Left lung (tissue), 10 donors: Measurements from ENCODE around the gene EXOC7. TPM values are rescaled to one million over a fixed set of nuclear protein-coding genes. Genes with fewer than 3 reads are reported as not detected.

Source experiments
- ATAC-seq: fragments of 200-7000 bp; cut with Tn5 transposase; one replicate; pipeline ENCODE4 v1.9.1; 2020; ENCODE audit warnings: moderate library complexity
- DNase-seq, 4 donors: peaks; one replicate each; pipeline ENCODE4 v3.0.0-alpha.2; 2013 to 2020
- H3K27ac ChIP-seq, 2 donors: fragments of 200-600 bp; sonication (generic) in 1 of 2; one replicate each; pipeline versions ENCODE4 v1.5.0 to v1.8.0; 2020 to 2021
- H3K27me3 ChIP-seq, 2 donors: fragments of 200-600 bp; sonication (generic) in 1 of 2; one replicate each; pipeline versions ENCODE4 v1.5.0 to v1.8.0; 2020 to 2021
- H3K36me3 ChIP-seq, 2 donors: fragments of 200-600 bp; sonication (generic) in 1 of 2; one replicate each; pipeline versions ENCODE4 v1.5.0 to v1.8.0; 2020 to 2021
- H3K4me1 ChIP-seq, 2 donors: fragments of 200-600 bp; one replicate each; pipeline ENCODE4 v1.8.0; 2021
- H3K4me3 ChIP-seq, 2 donors: fragments of 200-600 bp; sonication (generic) in 1 of 2; one replicate each; pipeline versions ENCODE4 v1.5.0 to v1.8.0; 2020 to 2021; ENCODE audit warnings: mild to moderate bottlenecking in 1 of 2
- H3K9me3 ChIP-seq, 2 donors: fragments of 200-600 bp; sonication (generic) in 1 of 2; one replicate each; pipeline versions ENCODE4 v1.5.0 to v1.8.0; 2020 to 2021
- intact Hi-C, 2 donors: fragments of 100-400 bp; cut with DNase I; formaldehyde crosslinking; loops; one replicate each; pipeline versions ENCODE4 v1.11.2 to v1.14.2; 2022
- polyA plus RNA-seq, 6 donors: library from polyadenylated mRNA; unstranded; fragments of 120-200 nt; gene quantifications; one replicate each; pipeline ENCODE4 v1.2.1, GENCODE V29; 2013; ENCODE audit not compliant: insufficient read length in 6 of 6
- total RNA-seq, 2 donors: library from RNA; stranded (reverse); fragmentation: NEBNext Ultra II Directional; extraction: Animal tissue kit (Norgen Biotek cat#: 25700); gene quantifications; one replicate each; pipeline ENCODE4 v1.2.1, GENCODE V29; 2021
- TF ChIP-seq, protein P1 (sequence below), 2 donors: fragments of 200-600 bp; sonication (generic) in 1 of 2; IDR thresholded peaks; one replicate each; pipeline versions ENCODE4 v1.5.0 to v1.8.0; 2021; ENCODE audit warnings: antibody characterized with exemption in 2 of 2
- donor health status: DM: no; HTN: yes; CAD: no.
- donor health status: DM: no; HTN: no; CAD: no.

Gene EXOC7
- total and polyA plus RNA-seq, 8 donors, result 114 to 178 (median 162) TPM

GRCh38 chr17:76124582-76125390, 21.2 kb upstream of the EXOC7 start:
- no peaks in the 10 kb centered on the region for H3K9me3 ChIP-seq
- DNase-seq (no peak), ATAC-seq (no peak)
- peaks cover 3 to 9% of the 10 kb centered on the region in 2 donors for H3K4me1 ChIP-seq
- peaks cover 0 to 6% of the 10 kb centered on the region in 2 donors for H3K27me3 ChIP-seq
- H3K36me3 ChIP-seq, result no peaks in the 10 kb centered on the region
- H3K4me3 ChIP-seq, result no peak overlapping the region
- TF ChIP-seq, protein P1, sequence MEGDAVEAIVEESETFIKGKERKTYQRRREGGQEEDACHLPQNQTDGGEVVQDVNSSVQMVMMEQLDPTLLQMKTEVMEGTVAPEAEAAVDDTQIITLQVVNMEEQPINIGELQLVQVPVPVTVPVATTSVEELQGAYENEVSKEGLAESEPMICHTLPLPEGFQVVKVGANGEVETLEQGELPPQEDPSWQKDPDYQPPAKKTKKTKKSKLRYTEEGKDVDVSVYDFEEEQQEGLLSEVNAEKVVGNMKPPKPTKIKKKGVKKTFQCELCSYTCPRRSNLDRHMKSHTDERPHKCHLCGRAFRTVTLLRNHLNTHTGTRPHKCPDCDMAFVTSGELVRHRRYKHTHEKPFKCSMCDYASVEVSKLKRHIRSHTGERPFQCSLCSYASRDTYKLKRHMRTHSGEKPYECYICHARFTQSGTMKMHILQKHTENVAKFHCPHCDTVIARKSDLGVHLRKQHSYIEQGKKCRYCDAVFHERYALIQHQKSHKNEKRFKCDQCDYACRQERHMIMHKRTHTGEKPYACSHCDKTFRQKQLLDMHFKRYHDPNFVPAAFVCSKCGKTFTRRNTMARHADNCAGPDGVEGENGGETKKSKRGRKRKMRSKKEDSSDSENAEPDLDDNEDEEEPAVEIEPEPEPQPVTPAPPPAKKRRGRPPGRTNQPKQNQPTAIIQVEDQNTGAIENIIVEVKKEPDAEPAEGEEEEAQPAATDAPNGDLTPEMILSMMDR (IDR thresholded peaks at IDR 0.05), result no peak
- no peak overlapping the region for H3K27ac ChIP-seq
- intact Hi-C loops, result loop anchor here in 1 of 2 donors (5.0 kb wide), 2 partner anchors 53 to 158 kb away; no protein-coding TSS in a partner anchor

- H3K27ac ChIP-seq, result no peak overlapping the region
- no peak for ATAC-seq
- H3K36me3 ChIP-seq, result no peaks in the 10 kb centered on the region
- H3K9me3 ChIP-seq, result no peaks in the 10 kb centered on the region
- intact Hi-C loops, result loop anchor here in 1 of 2 donors (5.0 kb wide), 2 partner anchors 53 to 158 kb away; no protein-coding TSS in a partner anchor
- peaks cover 3 to 9% of the 10 kb centered on the region in 2 donors for H3K4me1 ChIP-seq
- no peak for DNase-seq
- peaks cover 0 to 6% of the 10 kb centered on the region in 2 donors for H3K27me3 ChIP-seq
- H3K4me3 ChIP-seq, result no peak overlapping the region
- TF ChIP-seq, protein P1 (IDR thresholded peaks at IDR 0.05), result no peak
Measured at GRCh38 chr17:76123749-76124581, 20.4 kb upstream of the EXOC7 start.

GRCh38 chr17:76123191-76123499, 19.6 kb upstream of the EXOC7 start:
- Histone ChIP-seq H3K27me3 (peaks cover 0 to 6% of the 10 kb centered on the region in 2 donors), H3K4me1 (peaks cover 3 to 9% of the 10 kb centered on the region in 2 donors), H3K4me3 (no peak overlapping the region), H3K36me3 (no peaks in the 10 kb centered on the region), H3K27ac (no peak overlapping the region), H3K9me3 (no peaks in the 10 kb centered on the region)
- TF ChIP-seq, protein P1 (IDR thresholded peaks at IDR 0.05), result no peak
- no peak for DNase-seq
- no peak for ATAC-seq
- intact Hi-C loops, result loop anchor here in 1 of 2 donors (5.0 kb wide), 2 partner anchors 54 to 159 kb away; no protein-coding TSS in a partner anchor

DNA sequence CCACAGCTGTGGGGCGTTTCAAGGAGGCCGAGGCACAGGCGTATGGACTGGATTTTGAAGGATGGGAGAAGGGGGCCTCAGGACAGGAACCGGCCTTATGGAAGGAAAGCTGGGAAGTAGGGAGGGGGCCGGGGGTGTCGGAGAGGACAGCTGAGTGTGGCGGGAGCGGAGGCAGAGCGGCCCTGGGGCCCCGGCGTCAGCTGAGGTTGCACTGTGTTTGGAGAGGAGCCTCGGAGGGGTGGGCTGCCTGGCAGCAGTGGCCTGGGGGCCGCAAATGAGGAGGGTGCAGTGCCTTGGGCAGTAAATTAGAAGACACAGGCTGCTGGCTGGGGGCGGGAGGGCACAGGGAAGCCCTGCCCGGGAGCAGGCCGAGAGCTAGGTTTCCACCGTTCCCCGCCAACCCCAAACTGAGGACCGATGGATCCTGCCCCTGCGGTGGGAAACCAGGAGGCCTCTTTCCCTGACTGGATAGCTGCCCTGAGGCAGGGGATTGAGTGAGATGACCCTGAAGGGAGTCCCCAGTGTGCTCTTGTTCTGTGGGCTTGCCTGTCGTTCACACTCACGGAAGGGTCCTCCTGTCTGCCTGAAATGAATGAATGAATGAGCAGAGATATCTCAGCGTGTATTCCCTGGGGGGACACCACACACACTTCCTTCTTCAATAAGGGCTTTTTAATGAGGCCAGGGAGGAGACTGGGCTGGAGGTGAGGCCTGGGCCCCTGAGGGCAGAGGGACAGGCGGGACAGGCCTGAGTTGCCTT, 19.0 kb upstream of the EXOC7 start:
- TF ChIP-seq, protein P1 (IDR thresholded peaks at IDR 0.05), result no peak
- Histone ChIP-seq H3K27me3 (peaks cover 0 to 6% of the 10 kb centered on the region in 2 donors), H3K9me3 (no peaks in the 10 kb centered on the region), H3K36me3 (no peaks in the 10 kb centered on the region), H3K27ac (no peak overlapping the region), H3K4me1 (peaks cover 3 to 9% of the 10 kb centered on the region in 2 donors), H3K4me3 (no peak overlapping the region)
- DNase-seq (no peak), ATAC-seq (no peak)
- intact Hi-C loops, result loop anchor here in 1 of 2 donors (5.0 kb wide), 2 partner anchors 55 to 160 kb away; no protein-coding TSS in a partner anchor
